OCI-LY1 (cell line): Measurements from ENCODE around the gene IGSF3.

Experiments
- H2AFZ ChIP-seq: fragments of 200-600 bp; sonication (generic), shearing (Covaris generic); 2 replicates; pipeline ENCODE4 v1.6.0; 2014; ENCODE audit warnings: antibody characterized with exemption, mild to moderate bottlenecking, low read length
- H3F3A ChIP-seq: fragments of 200-600 bp; sonication (generic), shearing (Covaris generic); 2 replicates; pipeline ENCODE4 v1.6.0; 2014; ENCODE audit warnings: mild to moderate bottlenecking, antibody characterized with exemption, low read length, moderate library complexity; ENCODE audit not compliant: insufficient read depth
- H3K27ac ChIP-seq: fragments of 200-600 bp; sonication (generic); 2 replicates; pipeline ENCODE4 v1.5.1; 2014; ENCODE audit warnings: low read length, mixed run types, mild to moderate bottlenecking, low read depth; ENCODE audit not compliant: poor library complexity, severe bottlenecking
- H3K27me3 ChIP-seq: fragments of 200-600 bp; sonication (generic); 2 replicates; pipeline ENCODE4 v1.6.0; 2014; ENCODE audit warnings: antibody characterized with exemption, mild to moderate bottlenecking, low read length, moderate library complexity; ENCODE audit not compliant: insufficient read depth
- H3K36me3 ChIP-seq: fragments of 200-600 bp; sonication (generic); 2 replicates; pipeline ENCODE4 v1.6.1; 2014; ENCODE audit warnings: mild to moderate bottlenecking, antibody characterized with exemption, low read length, moderate library complexity, mixed read lengths; ENCODE audit not compliant: insufficient read depth
- H3K4me1 ChIP-seq: fragments of 200-600 bp; sonication (generic); 2 replicates; pipeline ENCODE4 v1.5.1; 2014; ENCODE audit warnings: mild to moderate bottlenecking, low read length, moderate library complexity; ENCODE audit not compliant: insufficient read depth, severe bottlenecking
- H3K4me2 ChIP-seq: fragments of 200-600 bp; sonication (generic), shearing (Covaris generic); 2 replicates; pipeline ENCODE4 v1.6.1; 2014; ENCODE audit warnings: low read length
- H3K4me3 ChIP-seq: fragments of 200-600 bp; sonication (generic); 2 replicates; pipeline ENCODE4 v1.5.1; 2014; ENCODE audit warnings: low read length, low read depth, mild to moderate bottlenecking, mixed read lengths; ENCODE audit not compliant: poor library complexity, severe bottlenecking
- H3K79me2 ChIP-seq: fragments of 200-600 bp; shearing (Covaris generic); 2 replicates; pipeline ENCODE4 v1.6.1; 2016; ENCODE audit warnings: mixed run types, low read length, mixed read lengths; ENCODE audit not compliant: insufficient read depth
- H3K9ac ChIP-seq: fragments of 200-600 bp; sonication (generic), shearing (Covaris generic); 2 replicates; pipeline ENCODE4 v1.6.1; 2014; ENCODE audit warnings: mild to moderate bottlenecking, low read length, mixed read lengths
- H3K9me2 ChIP-seq: fragments of 200-600 bp; sonication (generic), shearing (Covaris generic); 2 replicates; pipeline ENCODE4 v1.6.1; 2014; ENCODE audit warnings: low read depth, mild to moderate bottlenecking, low read length, mixed read lengths
- H3K9me3 ChIP-seq: fragments of 200-600 bp; shearing (Covaris generic); 2 replicates; pipeline ENCODE4 v1.6.1; 2014; ENCODE audit warnings: low read length, mixed read lengths
- H4K20me1 ChIP-seq: fragments of 200-600 bp; sonication (generic), shearing (Covaris generic); 2 replicates; pipeline ENCODE4 v1.6.0; 2016; ENCODE audit warnings: mild to moderate bottlenecking, low read length; ENCODE audit not compliant: insufficient read depth
- CTCF ChIP-seq: fragments of 200-600 bp; sonication (generic), shearing (Covaris generic); IDR thresholded peaks from 2 replicates; pipeline ENCODE4 v1.5.1; 2017; ENCODE audit warnings: mild to moderate bottlenecking, antibody characterized with exemption, low read length, moderate library complexity, mixed read lengths
- EZH2 ChIP-seq: fragments of 200-600 bp; sonication (generic), shearing (Covaris generic); IDR thresholded peaks from 2 replicates; pipeline ENCODE4 v1.8.0; 2017; ENCODE audit warnings: borderline replicate concordance, mixed run types, mild to moderate bottlenecking, antibody characterized with exemption, low read length, moderate library complexity, mixed read lengths

IGSF3 gene

DNA sequence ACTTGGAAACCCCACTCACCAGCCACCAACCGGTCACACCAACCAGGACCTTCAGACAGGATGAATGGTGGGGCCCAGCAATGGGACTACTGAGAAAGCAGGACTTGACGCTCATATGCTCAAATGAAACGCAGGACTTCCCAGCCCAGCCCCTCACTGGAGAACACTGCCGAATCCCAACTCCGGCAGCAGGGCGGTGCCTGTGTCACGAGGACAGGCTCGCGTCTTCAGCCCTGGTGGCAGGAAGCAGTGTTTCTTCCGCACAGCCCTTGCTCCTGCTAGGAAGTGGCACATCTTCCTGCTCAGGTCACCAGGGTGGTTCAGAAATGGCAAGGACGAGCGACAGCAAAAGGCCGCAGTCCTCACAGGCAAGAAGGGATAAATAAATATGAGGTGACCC is 135.6 kb downstream of the IGSF3 start:
- Histone ChIP-seq H3K9ac (no peak overlapping the region), H3K79me2 (no peaks in the 10 kb centered on the region), H3K36me3 (no peaks in the 10 kb centered on the region), H3K4me2 (no peak overlapping the region), H3F3A (no peaks in the 10 kb centered on the region), H4K20me1 (no peaks in the 10 kb centered on the region), H3K27me3 (no peaks in the 10 kb centered on the region), H3K27ac (no peak overlapping the region), H3K9me3 (no peaks in the 10 kb centered on the region), H3K9me2 (no peaks in the 10 kb centered on the region), H3K4me3 (no peak overlapping the region), H2AFZ (no peak overlapping the region), H3K4me1 (no peaks in the 10 kb centered on the region)
- no peak for TF ChIP-seq CTCF
- TF ChIP-seq EZH2: no peak

DNA sequence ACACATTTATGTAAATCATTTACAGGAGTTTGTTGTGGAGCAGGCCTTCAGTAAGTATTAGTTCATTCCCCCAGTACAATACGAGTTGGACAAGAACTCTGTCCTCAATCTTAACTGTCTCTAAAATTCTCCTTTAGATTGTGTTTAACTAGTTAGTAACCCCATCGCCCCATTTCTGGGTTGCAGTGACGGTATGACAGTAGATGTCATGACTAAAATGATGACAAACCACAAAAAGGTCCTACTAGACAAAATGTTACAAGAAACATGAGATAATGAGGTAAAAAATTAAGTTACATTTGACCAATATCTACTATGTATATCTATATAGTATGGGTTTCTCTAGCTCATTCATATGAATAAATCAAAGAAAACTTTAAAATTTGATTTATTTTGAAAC is 137.9 kb downstream of the IGSF3 start:
- Histone ChIP-seq H3K4me1 (no peaks in the 10 kb centered on the region), H2AFZ (no peak overlapping the region), H3K27me3 (no peaks in the 10 kb centered on the region), H3K9me3 (no peaks in the 10 kb centered on the region), H3K4me2 (no peak overlapping the region), H3F3A (no peaks in the 10 kb centered on the region), H3K27ac (no peak overlapping the region), H3K9me2 (no peaks in the 10 kb centered on the region), H3K36me3 (no peaks in the 10 kb centered on the region), H3K9ac (no peak overlapping the region), H4K20me1 (no peaks in the 10 kb centered on the region), H3K79me2 (no peaks in the 10 kb centered on the region), H3K4me3 (no peak overlapping the region)
- TF ChIP-seq CTCF (no peak), EZH2 (no peak)

DNA sequence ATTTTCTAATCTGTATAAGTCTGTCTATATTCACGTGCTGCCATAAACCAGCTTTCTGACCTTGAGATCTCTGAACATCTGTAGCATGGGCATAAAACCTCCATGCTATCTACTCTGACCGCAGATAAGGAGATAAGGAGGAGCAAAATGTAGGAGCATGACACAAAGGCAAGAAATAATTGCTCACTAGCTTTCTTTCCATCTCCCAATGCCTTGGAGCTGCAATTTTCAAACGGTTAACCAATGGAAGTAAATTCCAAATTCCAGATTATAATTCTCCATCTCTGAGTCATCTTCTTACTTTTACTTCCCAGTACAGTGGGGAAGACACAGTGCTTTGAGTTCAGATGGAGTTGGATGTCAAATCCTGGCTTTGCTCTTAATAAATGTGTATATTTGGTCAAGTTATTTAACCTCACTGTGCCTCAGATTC is 138.3 kb downstream of the IGSF3 start:
- Histone ChIP-seq H3K4me3 (no peak overlapping the region), H2AFZ (no peak overlapping the region), H3K36me3 (no peaks in the 10 kb centered on the region), H3K9me3 (no peaks in the 10 kb centered on the region), H4K20me1 (no peaks in the 10 kb centered on the region), H3K27me3 (no peaks in the 10 kb centered on the region), H3K4me2 (no peak overlapping the region), H3K4me1 (no peaks in the 10 kb centered on the region), H3K9ac (no peak overlapping the region), H3K27ac (no peak overlapping the region), H3K79me2 (no peaks in the 10 kb centered on the region), H3K9me2 (no peaks in the 10 kb centered on the region), H3F3A (no peaks in the 10 kb centered on the region)
- TF ChIP-seq EZH2 (no peak), CTCF (no peak)
